HL-60 (cell line): ENCODE measurements around the gene NMRAL1.

ENCODE experiments used
- DNase-seq, 2 experiments: peaks; one replicate each; pipeline ENCODE4 v3.0.0-alpha.2; 2010 to 2020; ENCODE audit warnings: low read depth in 1 of 2, low spot score in 1 of 2
- H3K27ac ChIP-seq: fragments of 250-450 bp; sonication (Bioruptor Pico); replicated peaks from 2 replicates; pipeline ENCODE4 v1.5.1; 2020; ENCODE audit warnings: mild to moderate bottlenecking, moderate library complexity
- H3K27me3 ChIP-seq: fragments of 250-450 bp; sonication (Bioruptor Pico); 2 replicates; pipeline ENCODE4 v1.5.1; 2021; ENCODE audit warnings: mild to moderate bottlenecking, moderate library complexity; ENCODE audit not compliant: insufficient read depth, poor library complexity, severe bottlenecking
- H3K4me3 ChIP-seq: replicated peaks from 2 replicates; pipeline ENCODE4 v1.5.1; 2011; ENCODE audit warnings: mild to moderate bottlenecking, control low read depth, low read length; ENCODE audit not compliant: insufficient read depth
- CTCF ChIP-seq: IDR thresholded peaks from one replicate; pipeline ENCODE4 v1.5.1; 2011; ENCODE audit warnings: low read length, control low read depth, inconsistent platforms; ENCODE audit not compliant: insufficient read depth
- GABPA ChIP-seq: IDR thresholded peaks from 2 replicates; pipeline ENCODE4 v1.6.1; 2012; ENCODE audit warnings: low read depth
- POLR2AphosphoS5 ChIP-seq: IDR thresholded peaks from 2 replicates; pipeline ENCODE4 v1.6.1; 2012; ENCODE audit warnings: low read depth
- SPI1 ChIP-seq: IDR thresholded peaks from 2 replicates; pipeline ENCODE4 v1.6.1; 2012; ENCODE audit warnings: low read depth, mild to moderate bottlenecking, borderline replicate concordance
- TF ChIP-seq, protein P1 (sequence below): IDR thresholded peaks from 2 replicates; pipeline ENCODE4 v1.6.1; 2012; ENCODE audit warnings: low read depth; ENCODE audit not compliant: insufficient replicate concordance

Gene NMRAL1

DNA sequence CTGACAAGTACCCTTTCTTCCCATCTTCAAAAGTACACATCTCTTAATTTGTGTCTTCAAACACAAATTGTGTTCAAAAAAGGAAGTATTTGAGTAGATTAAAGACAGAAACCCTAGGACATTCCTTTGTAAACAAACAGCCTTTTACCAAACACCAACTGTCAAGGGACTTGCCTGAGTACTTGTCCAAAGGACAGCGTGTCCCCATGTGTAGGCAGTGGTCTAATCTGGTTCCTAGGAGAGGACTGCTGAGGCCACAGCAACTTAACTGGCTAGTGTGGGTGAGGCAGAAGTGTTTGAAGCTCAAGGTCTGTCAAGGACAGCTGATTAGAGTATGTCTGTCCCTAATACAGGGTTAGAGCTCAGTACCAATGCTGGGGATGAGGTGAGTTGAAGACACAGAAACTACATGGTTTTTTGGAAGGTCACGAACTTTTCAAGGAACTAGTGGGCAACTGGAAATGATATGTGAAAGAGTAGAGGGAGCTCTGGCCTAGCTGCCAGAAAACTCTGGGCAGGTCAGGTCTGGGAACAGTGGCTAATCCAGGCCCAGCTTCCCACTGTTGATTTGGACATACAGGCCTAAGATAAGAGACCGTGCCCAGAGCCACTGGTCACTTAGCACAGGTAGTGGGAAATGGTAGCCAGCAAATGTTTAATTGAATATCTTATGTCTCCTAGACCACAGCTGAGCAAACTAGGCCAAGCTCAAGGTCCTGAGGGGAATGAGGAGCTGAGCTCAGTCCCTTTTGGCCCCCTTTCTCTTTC is 11.9 kb upstream of the NMRAL1 start:
- no peak overlapping the region for H3K4me3 ChIP-seq
- no peak for DNase-seq
- H3K27me3 ChIP-seq, result no peaks in the 10 kb centered on the region
- TF ChIP-seq POLR2AphosphoS5 (no peak), SPI1 (no peak), CTCF (no peak), GABPA (no peak)
- TF ChIP-seq, protein P1, sequence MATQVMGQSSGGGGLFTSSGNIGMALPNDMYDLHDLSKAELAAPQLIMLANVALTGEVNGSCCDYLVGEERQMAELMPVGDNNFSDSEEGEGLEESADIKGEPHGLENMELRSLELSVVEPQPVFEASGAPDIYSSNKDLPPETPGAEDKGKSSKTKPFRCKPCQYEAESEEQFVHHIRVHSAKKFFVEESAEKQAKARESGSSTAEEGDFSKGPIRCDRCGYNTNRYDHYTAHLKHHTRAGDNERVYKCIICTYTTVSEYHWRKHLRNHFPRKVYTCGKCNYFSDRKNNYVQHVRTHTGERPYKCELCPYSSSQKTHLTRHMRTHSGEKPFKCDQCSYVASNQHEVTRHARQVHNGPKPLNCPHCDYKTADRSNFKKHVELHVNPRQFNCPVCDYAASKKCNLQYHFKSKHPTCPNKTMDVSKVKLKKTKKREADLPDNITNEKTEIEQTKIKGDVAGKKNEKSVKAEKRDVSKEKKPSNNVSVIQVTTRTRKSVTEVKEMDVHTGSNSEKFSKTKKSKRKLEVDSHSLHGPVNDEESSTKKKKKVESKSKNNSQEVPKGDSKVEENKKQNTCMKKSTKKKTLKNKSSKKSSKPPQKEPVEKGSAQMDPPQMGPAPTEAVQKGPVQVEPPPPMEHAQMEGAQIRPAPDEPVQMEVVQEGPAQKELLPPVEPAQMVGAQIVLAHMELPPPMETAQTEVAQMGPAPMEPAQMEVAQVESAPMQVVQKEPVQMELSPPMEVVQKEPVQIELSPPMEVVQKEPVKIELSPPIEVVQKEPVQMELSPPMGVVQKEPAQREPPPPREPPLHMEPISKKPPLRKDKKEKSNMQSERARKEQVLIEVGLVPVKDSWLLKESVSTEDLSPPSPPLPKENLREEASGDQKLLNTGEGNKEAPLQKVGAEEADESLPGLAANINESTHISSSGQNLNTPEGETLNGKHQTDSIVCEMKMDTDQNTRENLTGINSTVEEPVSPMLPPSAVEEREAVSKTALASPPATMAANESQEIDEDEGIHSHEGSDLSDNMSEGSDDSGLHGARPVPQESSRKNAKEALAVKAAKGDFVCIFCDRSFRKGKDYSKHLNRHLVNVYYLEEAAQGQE, result no peak
- no peak overlapping the region for H3K27ac ChIP-seq

GRCh38 chr16:4481963-4482362 is 7.5 kb upstream of the NMRAL1 start:
- H3K27me3 ChIP-seq, result no peaks in the 10 kb centered on the region
- TF ChIP-seq, protein P1, result no peak
- TF ChIP-seq SPI1 (no peak), GABPA (no peak), CTCF (no peak), POLR2AphosphoS5 (no peak)
- no peak overlapping the region for H3K27ac ChIP-seq
- no peak for DNase-seq
- H3K4me3 ChIP-seq, result no peak overlapping the region

- TF ChIP-seq, protein P1, result no peak
- TF ChIP-seq CTCF (no peak), SPI1 (no peak), GABPA (no peak), POLR2AphosphoS5 (no peak)
- DNase-seq, result no peak
- H3K4me3 ChIP-seq, result no peak overlapping the region
- H3K27ac ChIP-seq, result no peak overlapping the region
- H3K27me3 ChIP-seq, result no peaks in the 10 kb centered on the region
These were observed 7.1 kb upstream of the NMRAL1 start for GRCh38 chr16:4481526-4481925.
